Activated gamma-delta T cell treated with anti-CD3 and anti-CD28 coated beads, Interleukin-2, amount 50 U/mL, for 16 hours (primary cell): ENCODE results near the gene P3H4.
A peak's percentile ranks its signal among the peaks of the same experiment; 100 is the strongest.
"Not testable (repeated sequence)": the region's sequence is repeated elsewhere in the genome, so short reads cannot be mapped to it uniquely, and the experiment has no call there.

Experiments used
- DNase-seq: peaks from one replicate; pipeline ENCODE4 v3.0.0-alpha.2; 2020; ENCODE audit warnings: low read depth

The P3H4 gene

GRCh38 chr17:41811549-41812380, at the start of gene P3H4:
Gene P3H4 (minus strand): TSS chr17:41811949. CDS start chr17:41811915, 34 bp downstream.
- DNase-seq, result peak; percentile 50

- DNase-seq, result no peak
Observed at GRCh38 chr17:41860254-41860931, 48.6 kb upstream of the P3H4 start.

- DNase-seq, result not testable (repeated sequence)
Observed at GRCh38 chr17:41851382-41851781, 39.6 kb upstream of the P3H4 start.

GRCh38 chr17:41849251-41849990, 37.7 kb upstream of the P3H4 start:
- DNase-seq, result no peak

GRCh38 chr17:41848788-41849187, 37.0 kb upstream of the P3H4 start:
- DNase-seq, result no peak

GRCh38 chr17:41844971-41845370, 33.2 kb upstream of the P3H4 start:
- no peak for DNase-seq

GRCh38 chr17:41840781-41841180, 29.0 kb upstream of the P3H4 start:
- DNase-seq, result not testable (repeated sequence)

- not testable (repeated sequence) for DNase-seq
Observed at GRCh38 chr17:41839448-41839847, 27.7 kb upstream of the P3H4 start.

- no peak for DNase-seq
Observed at GRCh38 chr17:41837761-41838538, 26.2 kb upstream of the P3H4 start, which contains the start of gene KLHL10. Gene KLHL10 (plus strand): TSS chr17:41837825. CDS start chr17:41837933, 108 bp downstream.

- DNase-seq, result no peak
Observed at GRCh38 chr17:41836550-41837196, 24.9 kb upstream of the P3H4 start.

GRCh38 chr17:41835800-41836549, 24.2 kb upstream of the P3H4 start, which contains the start of gene NT5C3B:
Gene NT5C3B (minus strand): TSS chr17:41836232. CDS start chr17:41836193, 39 bp downstream.
- DNase-seq, result peak; percentile 21

- no peak for DNase-seq
Observed at GRCh38 chr17:41835214-41835799, 23.6 kb upstream of the P3H4 start.

GRCh38 chr17:41829961-41830360, 18.2 kb upstream of the P3H4 start:
- DNase-seq, result not testable (repeated sequence)

- DNase-seq, result no peak
Observed at GRCh38 chr17:41825175-41825845, 13.6 kb upstream of the P3H4 start.

- no peak for DNase-seq
Observed at GRCh38 chr17:41824086-41824485, 12.3 kb upstream of the P3H4 start.

- no peak for DNase-seq
Observed at GRCh38 chr17:41823580-41823979, 11.8 kb upstream of the P3H4 start.

GRCh38 chr17:41823141-41823524, 11.4 kb upstream of the P3H4 start:
- DNase-seq, result no peak

- DNase-seq, result no peak
Observed at GRCh38 chr17:41822216-41823140, 10.7 kb upstream of the P3H4 start.
